WTC11 (cell line): Measurements from ENCODE around the gene PLXND1.

Source experiments
- SP1 ChIP-seq: sonication (generic); formaldehyde crosslinking; conservative IDR thresholded peaks from 2 replicates; pipeline ENCODE4 v1.8.1; 2022; ENCODE audit warnings: missing genetic modification reagents
- TF ChIP-seq, protein P1 (sequence below): sonication (generic); formaldehyde crosslinking; IDR thresholded peaks from 2 replicates; pipeline ENCODE4 v1.8.1; 2023; ENCODE audit warnings: mild to moderate bottlenecking, missing genetic modification reagents, moderate library complexity

- no peak for TF ChIP-seq SP1
- TF ChIP-seq, protein P1, sequence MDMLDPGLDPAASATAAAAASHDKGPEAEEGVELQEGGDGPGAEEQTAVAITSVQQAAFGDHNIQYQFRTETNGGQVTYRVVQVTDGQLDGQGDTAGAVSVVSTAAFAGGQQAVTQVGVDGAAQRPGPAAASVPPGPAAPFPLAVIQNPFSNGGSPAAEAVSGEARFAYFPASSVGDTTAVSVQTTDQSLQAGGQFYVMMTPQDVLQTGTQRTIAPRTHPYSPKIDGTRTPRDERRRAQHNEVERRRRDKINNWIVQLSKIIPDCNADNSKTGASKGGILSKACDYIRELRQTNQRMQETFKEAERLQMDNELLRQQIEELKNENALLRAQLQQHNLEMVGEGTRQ: no peak
Observed at GRCh38 chr3:129602730-129603560, 3.5 kb downstream of the PLXND1 start.
